Measurements from ENCODE around the gene ITIH5. TPM values are rescaled to one million over a fixed set of nuclear protein-coding genes. Genes with fewer than 3 reads are reported as not detected.

Gene ITIH5
- total and polyA plus RNA-seq, 8 donors: 4.0 to 28.6 (median 14.6) TPM

DNA sequence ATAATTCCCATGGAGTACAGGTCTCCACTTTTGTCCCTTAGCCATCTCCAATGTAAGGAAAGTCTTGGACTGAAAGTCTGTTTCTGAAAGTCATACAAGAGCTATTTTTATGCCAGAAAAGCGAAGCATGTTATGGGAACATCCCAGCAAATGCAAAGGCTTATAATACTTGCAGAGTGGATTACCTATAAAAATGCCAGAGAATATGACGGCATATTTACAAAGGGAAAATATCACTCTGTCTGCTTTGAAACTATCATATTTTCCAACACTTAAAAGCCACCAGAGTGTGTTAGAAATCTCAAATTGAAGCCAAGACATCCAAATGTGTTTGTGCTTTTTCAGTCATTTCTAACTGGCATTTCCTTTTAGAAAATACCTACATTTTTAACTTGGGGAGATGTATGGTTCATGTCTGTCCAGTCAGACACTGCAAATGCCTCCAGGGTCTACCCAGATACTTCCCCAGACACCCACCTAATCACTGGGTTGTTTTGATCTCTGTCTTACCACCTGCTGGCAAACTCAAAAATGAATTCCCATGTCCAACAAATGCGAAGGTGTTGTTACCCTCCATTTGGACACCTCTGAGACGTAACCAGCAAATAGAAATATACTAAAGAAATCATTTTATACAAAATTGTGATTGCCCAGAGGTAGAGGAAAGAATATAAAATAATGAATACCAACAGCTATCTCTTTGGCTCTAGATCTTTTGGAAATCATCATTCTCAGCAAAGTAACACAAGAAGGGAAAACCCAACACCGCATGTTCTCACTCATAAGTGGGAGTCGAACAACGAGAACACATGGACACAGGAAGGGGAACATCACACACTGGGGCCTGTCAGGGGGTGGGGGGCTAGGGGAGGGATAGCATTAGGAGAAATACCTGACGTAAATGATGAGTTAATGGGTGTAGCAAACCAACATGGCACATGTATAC is 37.6 kb upstream of the ITIH5 start:
- no peak for TF ChIP-seq POLR2A (IDR thresholded peaks at IDR 0.05)
- TF ChIP-seq, protein P1, sequence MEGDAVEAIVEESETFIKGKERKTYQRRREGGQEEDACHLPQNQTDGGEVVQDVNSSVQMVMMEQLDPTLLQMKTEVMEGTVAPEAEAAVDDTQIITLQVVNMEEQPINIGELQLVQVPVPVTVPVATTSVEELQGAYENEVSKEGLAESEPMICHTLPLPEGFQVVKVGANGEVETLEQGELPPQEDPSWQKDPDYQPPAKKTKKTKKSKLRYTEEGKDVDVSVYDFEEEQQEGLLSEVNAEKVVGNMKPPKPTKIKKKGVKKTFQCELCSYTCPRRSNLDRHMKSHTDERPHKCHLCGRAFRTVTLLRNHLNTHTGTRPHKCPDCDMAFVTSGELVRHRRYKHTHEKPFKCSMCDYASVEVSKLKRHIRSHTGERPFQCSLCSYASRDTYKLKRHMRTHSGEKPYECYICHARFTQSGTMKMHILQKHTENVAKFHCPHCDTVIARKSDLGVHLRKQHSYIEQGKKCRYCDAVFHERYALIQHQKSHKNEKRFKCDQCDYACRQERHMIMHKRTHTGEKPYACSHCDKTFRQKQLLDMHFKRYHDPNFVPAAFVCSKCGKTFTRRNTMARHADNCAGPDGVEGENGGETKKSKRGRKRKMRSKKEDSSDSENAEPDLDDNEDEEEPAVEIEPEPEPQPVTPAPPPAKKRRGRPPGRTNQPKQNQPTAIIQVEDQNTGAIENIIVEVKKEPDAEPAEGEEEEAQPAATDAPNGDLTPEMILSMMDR (IDR thresholded peaks at IDR 0.05): no peak
- no peak for TF ChIP-seq POLR2AphosphoS5 (IDR thresholded peaks at IDR 0.05)
- no peak for TF ChIP-seq EP300 (IDR thresholded peaks at IDR 0.05)
- intact Hi-C loops (cut with DNase I; ENCODE audit: low total_unique reads): no loop called here
- no peak for DNase-seq
- H3K27ac ChIP-seq: no peak overlapping the region
- no peaks in the 10 kb centered on the region for H3K4me1 ChIP-seq
- H3K4me3 ChIP-seq: no peak overlapping the region
- H3K27me3 ChIP-seq: peaks cover 0 to 50% (median 13%) of the 10 kb centered on the region in 3 donors
- H3K36me3 ChIP-seq: no peaks in the 10 kb centered on the region
- H3K9me3 ChIP-seq: no peaks in the 10 kb centered on the region
- 77 to 91% (median 89%) methylated on average over 8 of the region's 8 CpGs for WGBS, 5 donors

DNA sequence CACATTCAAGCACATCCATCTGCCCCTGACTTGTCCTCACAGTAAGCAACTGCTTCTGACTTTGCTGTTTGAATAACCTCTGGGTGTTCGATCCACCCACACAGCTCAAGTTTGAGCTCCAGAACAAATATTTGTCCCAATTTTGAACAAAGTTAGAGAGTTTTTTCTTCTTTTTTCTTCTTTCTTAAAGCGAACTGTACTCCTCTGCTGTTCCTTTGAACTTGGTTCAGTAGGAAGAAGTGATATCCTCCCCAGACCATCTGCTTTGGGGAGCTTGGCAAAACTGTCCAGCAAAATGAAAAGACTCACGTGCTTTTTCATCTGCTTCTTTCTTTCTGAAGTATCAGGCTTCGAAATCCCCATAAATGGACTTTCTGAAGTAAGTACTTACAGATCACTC is 36.4 kb upstream of the ITIH5 start, which contains the start of gene ITIH2:
TSS of gene ITIH2 (plus strand) at position 177 of the 400 bp plus-strand sequence. CDS start at position 296, 119 bp downstream.
- TF ChIP-seq POLR2AphosphoS5 (IDR thresholded peaks at IDR 0.05) (no peak), EP300 (IDR thresholded peaks at IDR 0.05) (no peak), POLR2A (IDR thresholded peaks at IDR 0.05) (no peak)
- TF ChIP-seq, protein P1 (IDR thresholded peaks at IDR 0.05): no peak
- Histone ChIP-seq H3K4me1 (no peaks in the 10 kb centered on the region), H3K4me3 (no peak within 1 kb of the TSS), H3K27ac (no peak within 1 kb of the TSS), H3K36me3 (no peaks in the 10 kb centered on the region), H3K9me3 (no peaks in the 10 kb centered on the region), H3K27me3 (peaks cover 0 to 59% (median 13%) of the 10 kb centered on the region in 3 donors)
- intact Hi-C loops (cut with DNase I; ENCODE audit: low total_unique reads): no loop called here
- 23 to 40% (median 30%) methylated on average over 4 of the region's 4 CpGs for WGBS, 5 donors
- DNase-seq: no peak

DNA sequence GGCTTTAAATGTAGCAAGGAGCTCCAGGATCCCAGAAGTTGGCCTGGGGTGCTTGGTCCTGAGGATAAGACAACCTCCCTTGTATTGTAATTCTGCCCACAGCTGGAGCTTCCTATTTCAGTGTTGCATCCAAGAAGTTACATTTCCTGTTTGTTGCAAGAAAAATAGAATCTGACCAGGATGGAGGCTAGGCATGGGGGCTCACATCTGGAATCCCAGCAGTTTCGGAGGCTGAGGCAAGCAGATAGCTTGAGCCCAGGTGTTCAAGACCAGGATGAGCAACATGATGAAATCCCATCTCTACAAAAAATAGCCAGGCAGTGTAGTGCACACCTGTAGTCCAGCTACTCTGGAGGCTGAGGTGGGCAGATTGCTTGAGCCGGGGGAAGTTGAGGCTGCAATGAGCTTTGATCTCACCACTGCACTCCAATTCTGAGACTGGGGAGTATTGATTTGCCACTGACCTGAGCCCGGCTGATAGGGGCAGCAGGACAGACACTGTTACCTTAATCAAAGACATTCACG is 35.6 kb upstream of the ITIH5 start:
- no peaks in the 10 kb centered on the region for H3K36me3 ChIP-seq
- peaks cover 0 to 59% (median 13%) of the 10 kb centered on the region in 3 donors for H3K27me3 ChIP-seq
- H3K4me3 ChIP-seq: no peak overlapping the region
- DNase-seq: no peak
- H3K9me3 ChIP-seq: no peaks in the 10 kb centered on the region
- no peak overlapping the region for H3K27ac ChIP-seq
- WGBS, 5 donors: 79 to 86% (median 81%) methylated on average over 4 of the region's 4 CpGs
- intact Hi-C loops (cut with DNase I; ENCODE audit: low total_unique reads): no loop called here
- TF ChIP-seq, protein P1 (IDR thresholded peaks at IDR 0.05): no peak
- TF ChIP-seq POLR2A (IDR thresholded peaks at IDR 0.05) (no peak), POLR2AphosphoS5 (IDR thresholded peaks at IDR 0.05) (no peak)
- H3K4me1 ChIP-seq: peaks cover 0 to 5% (median 0%) of the 10 kb centered on the region in 4 donors

DNA sequence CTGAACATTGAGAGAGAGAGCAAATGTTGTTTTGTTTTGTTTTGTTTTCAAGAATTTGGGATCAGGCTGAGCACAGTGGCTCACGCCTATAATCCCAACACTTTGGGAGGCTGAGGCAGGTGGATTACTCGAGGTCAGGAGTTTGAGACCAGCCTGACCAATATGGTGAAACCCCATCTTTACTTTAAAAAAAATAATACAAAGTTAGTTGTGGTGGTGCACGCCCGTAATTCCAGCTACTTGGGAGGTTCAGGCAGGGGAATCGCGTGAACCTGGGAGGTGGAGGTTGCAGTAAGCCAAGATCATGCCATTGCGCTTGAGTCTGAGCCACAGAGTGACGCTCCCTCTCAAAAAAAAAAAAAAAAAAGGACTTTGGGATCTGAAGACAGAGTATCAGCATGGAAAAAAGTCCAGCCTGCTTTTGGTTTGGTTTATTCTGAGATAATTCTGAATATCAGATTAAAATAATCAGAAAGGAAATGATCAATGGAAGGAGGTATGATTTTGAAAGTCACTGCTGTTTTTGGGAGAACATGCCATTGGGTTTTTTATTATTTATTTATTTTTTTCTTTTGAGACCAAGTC is 34.5 kb upstream of the ITIH5 start:
- 70 to 90% (median 90%) methylated on average over 8 of the region's 8 CpGs for WGBS, 5 donors
- DNase-seq: no peak
- H3K4me3 ChIP-seq: no peak overlapping the region
- H3K36me3 ChIP-seq: no peaks in the 10 kb centered on the region
- H3K27ac ChIP-seq: no peak overlapping the region
- intact Hi-C loops (cut with DNase I; ENCODE audit: low total_unique reads): no loop called here
- H3K4me1 ChIP-seq: peaks cover 0 to 16% (median 3%) of the 10 kb centered on the region in 4 donors
- TF ChIP-seq, protein P1 (IDR thresholded peaks at IDR 0.05): no peak
- peaks cover 0 to 55% (median 13%) of the 10 kb centered on the region in 3 donors for H3K27me3 ChIP-seq
- no peaks in the 10 kb centered on the region for H3K9me3 ChIP-seq
